CD4-positive, alpha-beta T cell treated with Interleukin-15 for 1 hour (primary cell): ENCODE measurements around the gene MCF2L.

Experiments used
- DNase-seq: peaks from one replicate; pipeline ENCODE4 v3.0.0-alpha.2; 2020

Gene MCF2L

GRCh38 chr13:113035213-113035800 is 66.3 kb downstream of the MCF2L start:
- DNase-seq: no peak

GRCh38 chr13:113036401-113036800 is 67.4 kb downstream of the MCF2L start:
- no peak for DNase-seq

GRCh38 chr13:113040031-113040430 is 71.0 kb downstream of the MCF2L start:
- no peak for DNase-seq

GRCh38 chr13:113040597-113041292 is 71.7 kb downstream of the MCF2L start:
- DNase-seq: no peak

- no peak for DNase-seq
Measured at GRCh38 chr13:113041293-113041690, 72.3 kb downstream of the MCF2L start.

GRCh38 chr13:113041896-113042295 is 72.9 kb downstream of the MCF2L start:
- no peak for DNase-seq

- no peak for DNase-seq
Measured at GRCh38 chr13:113042456-113042855, 73.4 kb downstream of the MCF2L start.

- no peak for DNase-seq
Measured at GRCh38 chr13:113043001-113043630, 74.1 kb downstream of the MCF2L start.

- no peak for DNase-seq
Measured at GRCh38 chr13:113043931-113044330, 74.9 kb downstream of the MCF2L start.

GRCh38 chr13:113044391-113045114 is 75.5 kb downstream of the MCF2L start:
- no peak for DNase-seq

GRCh38 chr13:113045251-113046127 is 76.5 kb downstream of the MCF2L start:
- DNase-seq: no peak

GRCh38 chr13:113046128-113046882 is 77.3 kb downstream of the MCF2L start:
- DNase-seq: no peak

- no peak for DNase-seq
Measured at GRCh38 chr13:113046883-113047244, 77.8 kb downstream of the MCF2L start.

GRCh38 chr13:113047587-113047986 is 78.6 kb downstream of the MCF2L start:
- no peak for DNase-seq

GRCh38 chr13:113048766-113049165 is 79.8 kb downstream of the MCF2L start:
- no peak for DNase-seq

GRCh38 chr13:113049521-113049941 is 80.5 kb downstream of the MCF2L start:
- DNase-seq: no peak

- no peak for DNase-seq
Measured at GRCh38 chr13:113049981-113050380, 81.0 kb downstream of the MCF2L start.

GRCh38 chr13:113050734-113051431 is 81.9 kb downstream of the MCF2L start:
- no peak for DNase-seq

- DNase-seq: no peak
Measured at GRCh38 chr13:113051641-113052040, 82.6 kb downstream of the MCF2L start.

GRCh38 chr13:113052206-113052605 is 83.2 kb downstream of the MCF2L start:
- no peak for DNase-seq

GRCh38 chr13:113052971-113053370 is 84.0 kb downstream of the MCF2L start:
- no peak for DNase-seq
